ENCODE results near the gene TJP3.

DNA sequence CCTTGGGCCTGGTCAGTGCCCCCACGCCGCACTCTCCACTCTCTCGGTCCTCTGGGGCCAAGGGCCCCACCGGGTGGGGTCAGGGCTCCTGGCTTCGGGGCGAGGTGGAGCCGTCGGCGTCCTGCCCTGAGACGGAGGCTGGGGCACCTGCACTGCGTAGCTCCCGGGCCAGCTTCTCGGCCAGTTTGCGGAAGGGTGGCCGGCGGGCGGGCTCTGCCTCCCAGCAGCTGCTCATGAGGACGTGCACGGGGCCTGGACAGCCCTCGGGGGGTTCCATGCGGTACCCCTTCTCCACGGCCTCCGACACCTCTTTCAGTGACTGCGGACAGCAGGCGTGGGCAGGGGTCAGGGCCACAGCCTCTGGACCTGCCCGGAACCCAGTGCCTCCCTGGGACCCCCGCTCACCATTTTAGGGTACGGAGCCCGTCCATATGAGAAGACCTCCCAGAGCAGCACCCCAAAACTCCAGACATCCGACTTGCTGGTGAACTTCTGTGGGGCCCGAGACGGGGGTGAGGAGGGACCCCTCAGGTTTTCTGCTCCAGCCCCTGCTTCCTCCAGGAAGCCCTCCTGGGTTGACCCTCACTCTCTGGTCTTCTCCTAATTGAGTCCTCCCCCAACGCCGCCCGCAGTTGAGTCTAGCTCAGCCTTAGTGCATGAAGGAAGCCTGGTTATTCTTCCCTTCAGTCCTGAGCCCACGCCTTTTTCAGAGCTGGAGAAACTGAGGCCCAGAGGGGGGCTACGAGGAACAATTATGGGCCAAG is 70.1 kb downstream of the TJP3 start:
- no peak for TF ChIP-seq POLR2A (IDR thresholded peaks at IDR 0.05)
- TF ChIP-seq, protein P1, sequence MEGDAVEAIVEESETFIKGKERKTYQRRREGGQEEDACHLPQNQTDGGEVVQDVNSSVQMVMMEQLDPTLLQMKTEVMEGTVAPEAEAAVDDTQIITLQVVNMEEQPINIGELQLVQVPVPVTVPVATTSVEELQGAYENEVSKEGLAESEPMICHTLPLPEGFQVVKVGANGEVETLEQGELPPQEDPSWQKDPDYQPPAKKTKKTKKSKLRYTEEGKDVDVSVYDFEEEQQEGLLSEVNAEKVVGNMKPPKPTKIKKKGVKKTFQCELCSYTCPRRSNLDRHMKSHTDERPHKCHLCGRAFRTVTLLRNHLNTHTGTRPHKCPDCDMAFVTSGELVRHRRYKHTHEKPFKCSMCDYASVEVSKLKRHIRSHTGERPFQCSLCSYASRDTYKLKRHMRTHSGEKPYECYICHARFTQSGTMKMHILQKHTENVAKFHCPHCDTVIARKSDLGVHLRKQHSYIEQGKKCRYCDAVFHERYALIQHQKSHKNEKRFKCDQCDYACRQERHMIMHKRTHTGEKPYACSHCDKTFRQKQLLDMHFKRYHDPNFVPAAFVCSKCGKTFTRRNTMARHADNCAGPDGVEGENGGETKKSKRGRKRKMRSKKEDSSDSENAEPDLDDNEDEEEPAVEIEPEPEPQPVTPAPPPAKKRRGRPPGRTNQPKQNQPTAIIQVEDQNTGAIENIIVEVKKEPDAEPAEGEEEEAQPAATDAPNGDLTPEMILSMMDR (IDR thresholded peaks at IDR 0.05) = no peak
